ENCODE measurements around the gene EFNA5.

DNA sequence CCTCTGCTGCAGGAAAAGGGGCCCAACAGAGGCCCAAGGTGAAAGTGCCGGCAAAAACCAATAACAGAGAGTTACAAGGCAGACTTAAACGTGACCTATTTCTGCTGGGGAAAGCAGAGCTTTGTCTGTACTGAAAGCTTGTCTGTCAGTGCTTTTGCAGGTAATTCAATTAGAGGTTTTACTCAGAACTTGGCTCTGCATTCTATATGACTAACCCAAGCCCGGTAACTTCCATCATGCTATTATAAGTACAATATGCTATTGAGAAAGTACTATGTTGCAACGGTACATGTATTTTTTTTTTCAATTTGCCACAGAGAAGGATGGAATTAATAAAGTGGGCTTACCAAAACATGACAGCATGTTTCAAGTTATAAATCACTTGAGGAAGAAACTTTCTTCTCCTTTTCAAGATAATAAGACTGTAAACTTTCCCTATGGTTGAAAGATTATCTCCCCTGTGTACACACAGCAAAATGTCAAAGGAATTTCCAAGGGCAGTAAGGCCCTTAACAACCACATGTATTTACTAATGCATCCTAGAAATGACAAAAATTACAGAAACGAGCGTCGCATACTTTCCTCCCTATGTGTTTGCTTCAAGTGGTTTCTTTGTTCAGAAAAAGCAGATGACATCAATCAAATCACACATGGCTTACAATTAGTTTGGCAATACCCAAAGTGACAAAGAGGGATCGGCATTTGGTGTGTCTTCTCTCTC is 282.4 kb downstream of the EFNA5 start:
- TF ChIP-seq POLR2A (IDR thresholded peaks at IDR 0.05) = no peak
- TF ChIP-seq, protein P1, sequence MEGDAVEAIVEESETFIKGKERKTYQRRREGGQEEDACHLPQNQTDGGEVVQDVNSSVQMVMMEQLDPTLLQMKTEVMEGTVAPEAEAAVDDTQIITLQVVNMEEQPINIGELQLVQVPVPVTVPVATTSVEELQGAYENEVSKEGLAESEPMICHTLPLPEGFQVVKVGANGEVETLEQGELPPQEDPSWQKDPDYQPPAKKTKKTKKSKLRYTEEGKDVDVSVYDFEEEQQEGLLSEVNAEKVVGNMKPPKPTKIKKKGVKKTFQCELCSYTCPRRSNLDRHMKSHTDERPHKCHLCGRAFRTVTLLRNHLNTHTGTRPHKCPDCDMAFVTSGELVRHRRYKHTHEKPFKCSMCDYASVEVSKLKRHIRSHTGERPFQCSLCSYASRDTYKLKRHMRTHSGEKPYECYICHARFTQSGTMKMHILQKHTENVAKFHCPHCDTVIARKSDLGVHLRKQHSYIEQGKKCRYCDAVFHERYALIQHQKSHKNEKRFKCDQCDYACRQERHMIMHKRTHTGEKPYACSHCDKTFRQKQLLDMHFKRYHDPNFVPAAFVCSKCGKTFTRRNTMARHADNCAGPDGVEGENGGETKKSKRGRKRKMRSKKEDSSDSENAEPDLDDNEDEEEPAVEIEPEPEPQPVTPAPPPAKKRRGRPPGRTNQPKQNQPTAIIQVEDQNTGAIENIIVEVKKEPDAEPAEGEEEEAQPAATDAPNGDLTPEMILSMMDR (IDR thresholded peaks at IDR 0.05) = no peak

Measured in lower leg skin (tissue), 3 donors.